AG04449 (cell line): ENCODE results near the gene MAP3K14.
A peak's percentile ranks its signal among the peaks of the same experiment; 100 is the strongest.

Experiments used
- CTCF ChIA-PET: fragments of 350-600 bp; formaldehyde crosslinking; extraction: SDS; loops from one replicate; lab custom pipeline; 2021; ENCODE audit warnings: antibody characterized with exemption; lab: Yijun Ruan, JAX
- POLR2A ChIA-PET: fragments of 400-600, 350-600 bp; formaldehyde crosslinking; extraction: SDS; loops from one replicate; lab custom pipeline; 2020; ENCODE audit warnings: antibody characterized with exemption, inconsistent platforms; lab: Yijun Ruan, JAX
- DNase-seq: peaks from one replicate; pipeline ENCODE4 v3.0.0-alpha.2; 2010; ENCODE audit warnings: low read depth, low spot score
- H3K4me3 ChIP-seq: 2 replicates; pipeline ENCODE4 v1.5.1; 2011; ENCODE audit warnings: low read depth, mild to moderate bottlenecking, control low read depth, low read length
- TF ChIP-seq, protein P1 (sequence below): IDR thresholded peaks from one replicate; pipeline ENCODE4 v1.5.1; 2011; ENCODE audit warnings: mild to moderate bottlenecking, moderate library complexity, low read length, control low read depth, inconsistent platforms; ENCODE audit not compliant: insufficient read depth; ENCODE audit errors: missing control alignments

Gene MAP3K14

DNA sequence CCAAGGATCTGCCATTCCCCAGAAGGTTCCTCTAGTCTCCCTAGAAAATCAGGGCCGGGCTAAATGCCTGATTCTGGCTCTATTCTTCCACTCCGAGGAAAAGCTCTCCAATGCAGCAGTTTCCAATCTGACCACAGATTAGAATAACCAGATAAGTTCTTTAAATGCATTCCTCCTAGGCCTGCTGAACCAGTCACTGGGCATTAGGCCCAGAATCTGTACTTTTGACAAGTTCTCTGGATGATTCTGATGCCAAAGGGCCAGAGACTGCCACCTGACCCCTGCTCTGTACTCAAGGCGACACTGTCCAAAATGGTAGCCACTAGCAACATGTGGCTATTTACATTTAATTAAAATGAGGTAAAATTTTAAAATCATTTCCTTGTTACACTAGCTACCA, 22.3 kb downstream of the MAP3K14 start:
- no peak overlapping the region for H3K4me3 ChIP-seq
- TF ChIP-seq, protein P1, sequence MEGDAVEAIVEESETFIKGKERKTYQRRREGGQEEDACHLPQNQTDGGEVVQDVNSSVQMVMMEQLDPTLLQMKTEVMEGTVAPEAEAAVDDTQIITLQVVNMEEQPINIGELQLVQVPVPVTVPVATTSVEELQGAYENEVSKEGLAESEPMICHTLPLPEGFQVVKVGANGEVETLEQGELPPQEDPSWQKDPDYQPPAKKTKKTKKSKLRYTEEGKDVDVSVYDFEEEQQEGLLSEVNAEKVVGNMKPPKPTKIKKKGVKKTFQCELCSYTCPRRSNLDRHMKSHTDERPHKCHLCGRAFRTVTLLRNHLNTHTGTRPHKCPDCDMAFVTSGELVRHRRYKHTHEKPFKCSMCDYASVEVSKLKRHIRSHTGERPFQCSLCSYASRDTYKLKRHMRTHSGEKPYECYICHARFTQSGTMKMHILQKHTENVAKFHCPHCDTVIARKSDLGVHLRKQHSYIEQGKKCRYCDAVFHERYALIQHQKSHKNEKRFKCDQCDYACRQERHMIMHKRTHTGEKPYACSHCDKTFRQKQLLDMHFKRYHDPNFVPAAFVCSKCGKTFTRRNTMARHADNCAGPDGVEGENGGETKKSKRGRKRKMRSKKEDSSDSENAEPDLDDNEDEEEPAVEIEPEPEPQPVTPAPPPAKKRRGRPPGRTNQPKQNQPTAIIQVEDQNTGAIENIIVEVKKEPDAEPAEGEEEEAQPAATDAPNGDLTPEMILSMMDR = no peak
- no peak for DNase-seq
- POLR2A ChIA-PET = interaction anchor here (0.8 to 1.6 kb wide), 4 partner anchors 12 to 146 kb away, joined by 3 to 5 read pairs (median 4); partner anchors contain the start of gene HEXIM1
- CTCF ChIA-PET = interaction anchor here (0.8 to 32.0 kb wide), 16 partner anchors 12 to 164 kb away, joined by 3 to 828 read pairs (median 4); no protein-coding TSS in a partner anchor

DNA sequence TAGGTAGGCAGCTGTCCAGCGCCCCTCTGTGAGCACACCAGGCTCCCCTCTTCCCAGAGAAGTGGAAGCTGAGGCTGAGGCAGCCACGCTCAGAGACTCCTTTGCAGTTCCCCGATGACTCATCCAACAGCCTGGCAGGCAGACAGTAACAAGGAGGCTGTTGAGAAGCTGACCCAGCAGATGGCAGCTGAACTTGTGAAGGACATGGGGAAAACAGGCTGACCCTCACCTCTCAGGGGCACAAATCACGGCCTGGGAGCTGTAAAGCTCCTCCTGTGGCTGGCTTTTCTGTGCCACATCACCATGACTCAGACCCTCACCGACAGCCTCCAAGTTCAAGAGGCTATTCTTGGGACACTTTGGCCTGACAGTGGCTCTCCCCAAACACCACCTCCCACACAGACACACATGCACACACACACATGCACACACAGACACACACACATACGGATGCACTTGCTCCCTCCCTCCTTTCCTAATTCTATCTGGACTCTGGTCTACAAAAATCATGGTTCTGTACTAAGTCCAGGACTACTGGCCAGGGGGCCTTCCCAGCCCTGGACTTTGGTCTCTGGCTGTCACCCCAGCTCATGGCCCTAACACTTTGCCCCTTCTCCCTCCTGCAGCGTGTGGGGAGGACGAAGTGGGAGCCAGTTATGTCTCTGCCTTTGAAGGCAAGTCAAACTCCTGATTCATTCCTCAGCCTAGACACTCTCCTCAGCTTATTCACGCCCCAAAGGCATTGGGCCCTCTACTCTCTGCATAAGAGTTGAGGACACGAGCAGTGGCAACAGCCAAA, 23.2 kb downstream of the MAP3K14 start:
- TF ChIP-seq, protein P1 = peak; percentile 30
- no peak overlapping the region for H3K4me3 ChIP-seq
- ChIA-PET POLR2A (interaction anchor here (0.7 to 2.0 kb wide), 6 partner anchors 11 to 145 kb away, joined by 3 to 6 read pairs (median 4); partner anchors contain the start of genes HEXIM1 and MAP3K14), CTCF (interaction anchor here (0.9 to 32.0 kb wide), 16 partner anchors 8 to 141 kb away, joined by 3 to 828 read pairs (median 6); no protein-coding TSS in a partner anchor)
- no peak for DNase-seq

DNA sequence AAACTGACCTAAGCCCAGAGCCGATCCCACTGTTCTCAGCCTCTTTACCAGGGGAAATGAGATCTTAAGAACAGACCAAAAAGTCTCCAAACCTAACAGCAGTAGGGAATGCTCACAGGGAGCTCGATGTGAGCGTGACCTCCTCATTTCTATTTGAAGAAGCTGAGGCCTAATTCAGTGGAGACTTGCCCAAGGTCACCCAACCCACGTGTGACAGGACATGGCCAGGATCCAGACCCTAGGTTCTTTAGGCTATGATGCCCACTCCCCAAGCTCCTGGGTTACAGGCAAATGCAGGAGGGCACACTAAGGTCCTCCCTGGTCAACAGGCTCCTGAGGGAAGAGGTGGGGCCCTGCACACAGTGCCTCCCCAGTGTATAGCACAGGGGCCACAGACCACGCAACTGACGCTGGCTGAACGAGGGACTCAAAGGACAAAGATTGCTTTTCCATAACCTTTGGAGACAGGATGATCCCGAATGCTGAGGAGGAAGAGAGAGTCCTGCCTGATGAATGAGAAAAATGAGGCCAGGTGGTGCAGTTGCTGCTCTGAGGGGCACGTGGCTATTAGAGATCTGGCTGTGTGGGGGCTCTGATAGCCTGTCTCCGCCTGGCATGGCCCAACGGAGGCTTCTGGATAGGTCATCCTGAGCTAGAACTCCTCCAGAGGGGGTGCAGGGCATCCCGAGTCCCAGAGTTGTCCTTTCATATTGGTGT, 24.0 kb downstream of the MAP3K14 start:
- H3K4me3 ChIP-seq = no peak overlapping the region
- POLR2A ChIA-PET = interaction anchor here (1.5 to 2.0 kb wide), 3 partner anchors 10 to 92 kb away, joined by 3 to 6 read pairs (median 4); no protein-coding TSS in a partner anchor
- CTCF ChIA-PET = interaction anchor here (0.9 to 32.0 kb wide), 10 partner anchors 8 to 133 kb away, joined by 3 to 828 read pairs (median 10); no protein-coding TSS in a partner anchor
- TF ChIP-seq, protein P1 = no peak
- no peak for DNase-seq

DNA sequence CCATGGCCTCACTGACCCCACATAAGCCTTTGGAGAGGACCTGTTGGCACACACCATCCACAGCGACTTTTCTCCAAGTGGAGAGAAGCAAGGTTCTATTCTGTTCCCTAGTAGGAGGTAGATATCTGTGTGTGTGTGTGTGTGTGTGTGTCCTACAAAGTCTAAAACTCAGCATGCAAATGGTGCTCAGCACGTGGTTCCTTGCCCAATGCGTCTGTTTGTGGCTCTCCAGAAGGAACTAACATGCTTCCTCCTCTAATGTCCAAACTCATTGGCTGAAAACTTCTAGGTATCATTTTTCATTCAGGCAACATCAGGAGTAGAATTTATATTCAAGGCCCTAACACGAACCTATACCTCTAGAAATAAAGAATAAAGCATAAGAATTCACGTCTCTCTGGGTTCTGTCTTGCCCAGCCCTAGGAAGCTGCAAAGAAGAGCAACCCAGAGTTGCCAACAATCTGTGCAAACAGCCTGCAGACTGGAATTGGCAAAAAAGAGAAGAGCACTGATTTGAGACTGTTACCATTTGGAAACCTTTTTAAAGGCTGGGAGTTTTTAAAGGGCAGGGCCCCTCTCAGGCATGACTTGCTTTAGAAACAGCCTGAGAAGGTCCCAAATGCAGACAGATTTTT, 25.5 kb downstream of the MAP3K14 start:
- ChIA-PET CTCF (interaction anchor here (2.6 to 32.0 kb wide), 3 partner anchors 9 to 98 kb away, joined by 8 to 828 read pairs (median 144); no protein-coding TSS in a partner anchor), POLR2A (interaction anchor here (0.7 kb wide), 1 partner anchor 55 kb away, joined by 3 read pairs; no protein-coding TSS in a partner anchor)
- no peak overlapping the region for H3K4me3 ChIP-seq
- TF ChIP-seq, protein P1 = no peak
- DNase-seq = no peak

DNA sequence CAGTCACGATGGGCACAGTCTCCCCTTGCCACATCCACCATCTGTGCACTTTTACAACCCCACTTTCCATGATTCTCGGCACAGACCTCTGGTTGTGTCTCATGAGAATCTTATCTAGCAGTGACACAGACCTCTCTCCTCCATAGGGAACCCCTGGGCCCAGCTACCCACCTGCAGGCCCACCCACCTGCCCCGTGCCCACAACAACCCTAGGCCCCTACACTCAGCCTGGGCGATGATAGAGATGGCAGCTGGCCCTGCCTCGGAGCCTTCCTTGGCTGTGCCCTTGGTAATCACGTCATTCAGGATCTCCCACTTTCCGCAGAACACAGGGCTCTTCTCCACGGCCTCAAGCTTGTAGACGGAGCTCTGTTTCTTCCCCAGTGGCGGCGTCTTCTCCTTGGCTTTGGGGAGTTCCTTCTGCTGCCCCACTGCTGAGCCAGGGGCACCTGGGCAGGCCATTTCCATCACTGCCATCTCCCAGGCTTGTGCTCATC, 26.5 kb downstream of the MAP3K14 start:
- ChIA-PET CTCF (interaction anchor here (12.1 to 32.0 kb wide), 2 partner anchors 13 to 99 kb away, joined by 144 to 828 read pairs; no protein-coding TSS in a partner anchor), POLR2A (interaction anchor here (0.6 kb wide), 1 partner anchor 79 kb away, joined by 3 read pairs; no protein-coding TSS in a partner anchor)

More for the DNA sequence above, 26.5 kb downstream of the MAP3K14 start:
- no peak for DNase-seq
- H3K4me3 ChIP-seq = no peak overlapping the region
- TF ChIP-seq, protein P1 = no peak
